Measurements from ENCODE around the gene HIVEP1. TPM values are rescaled to one million over a fixed set of nuclear protein-coding genes. Genes with fewer than 3 reads are reported as not detected.

Gene HIVEP1
- total RNA-seq = 13.7 TPM
- long read RNA-seq, partial matches to known transcripts = 2 of 3 reads
- long read RNA-seq, other reads (novel, unspliced or antisense) = 1 of 3 reads

- peak within 1 kb of the TSS; percentile 83 for H3K4me3 ChIP-seq
- peaks cover 47% of the 10 kb centered on the region for H3K4me1 ChIP-seq
- H3K36me3 ChIP-seq = peaks cover 22% of the 10 kb centered on the region
- no peaks in the 10 kb centered on the region for H3K27me3 ChIP-seq (ENCODE audit: low read depth)
- TF ChIP-seq, protein P1, sequence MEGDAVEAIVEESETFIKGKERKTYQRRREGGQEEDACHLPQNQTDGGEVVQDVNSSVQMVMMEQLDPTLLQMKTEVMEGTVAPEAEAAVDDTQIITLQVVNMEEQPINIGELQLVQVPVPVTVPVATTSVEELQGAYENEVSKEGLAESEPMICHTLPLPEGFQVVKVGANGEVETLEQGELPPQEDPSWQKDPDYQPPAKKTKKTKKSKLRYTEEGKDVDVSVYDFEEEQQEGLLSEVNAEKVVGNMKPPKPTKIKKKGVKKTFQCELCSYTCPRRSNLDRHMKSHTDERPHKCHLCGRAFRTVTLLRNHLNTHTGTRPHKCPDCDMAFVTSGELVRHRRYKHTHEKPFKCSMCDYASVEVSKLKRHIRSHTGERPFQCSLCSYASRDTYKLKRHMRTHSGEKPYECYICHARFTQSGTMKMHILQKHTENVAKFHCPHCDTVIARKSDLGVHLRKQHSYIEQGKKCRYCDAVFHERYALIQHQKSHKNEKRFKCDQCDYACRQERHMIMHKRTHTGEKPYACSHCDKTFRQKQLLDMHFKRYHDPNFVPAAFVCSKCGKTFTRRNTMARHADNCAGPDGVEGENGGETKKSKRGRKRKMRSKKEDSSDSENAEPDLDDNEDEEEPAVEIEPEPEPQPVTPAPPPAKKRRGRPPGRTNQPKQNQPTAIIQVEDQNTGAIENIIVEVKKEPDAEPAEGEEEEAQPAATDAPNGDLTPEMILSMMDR (IDR thresholded peaks at IDR 0.05; ENCODE audit: borderline replicate concordance) = no peak
- H3K9me3 ChIP-seq (replicated peaks) = peaks cover 5% of the 10 kb centered on the region
- peak; percentile 49 for DNase-seq
- intact Hi-C loops (cut with micrococcal nuclease) = no loop called here
- H3K27ac ChIP-seq (replicated peaks) = peak within 1 kb of the TSS; percentile 99
These were observed at the start of gene HIVEP1 for GRCh38 chr6:12012038-12012557. HIVEP1 (plus strand) TSS chr6:12012312; CDS start chr6:12015629, 3,317 bp downstream.

GRCh38 chr6:11963756-11964500 is 48.2 kb upstream of the HIVEP1 start:
- Histone ChIP-seq H3K9me3 (replicated peaks) (no peaks in the 10 kb centered on the region), H3K4me3 (no peak overlapping the region), H3K27ac (replicated peaks) (no peak overlapping the region), H3K36me3 (no peaks in the 10 kb centered on the region), H3K4me1 (peaks cover 7% of the 10 kb centered on the region), H3K27me3 (ENCODE audit: low read depth) (no peaks in the 10 kb centered on the region)
- DNase-seq = no peak
- TF ChIP-seq, protein P1 (IDR thresholded peaks at IDR 0.05; ENCODE audit: borderline replicate concordance) = no peak
- intact Hi-C loops (cut with micrococcal nuclease) = no loop called here

GRCh38 chr6:11964729-11965335 is 47.3 kb upstream of the HIVEP1 start:
- H3K9me3 ChIP-seq (replicated peaks) = no peaks in the 10 kb centered on the region
- intact Hi-C loops (cut with micrococcal nuclease) = no loop called here
- H3K27ac ChIP-seq (replicated peaks) = no peak overlapping the region
- H3K36me3 ChIP-seq = no peaks in the 10 kb centered on the region
- no peaks in the 10 kb centered on the region for H3K27me3 ChIP-seq (ENCODE audit: low read depth)
- peaks cover 16% of the 10 kb centered on the region for H3K4me1 ChIP-seq
- no peak for DNase-seq
- no peak overlapping the region for H3K4me3 ChIP-seq
- TF ChIP-seq, protein P1 (IDR thresholded peaks at IDR 0.05; ENCODE audit: borderline replicate concordance) = no peak

GRCh38 chr6:11965499-11965898 is 46.6 kb upstream of the HIVEP1 start:
- Histone ChIP-seq H3K27ac (replicated peaks) (no peak overlapping the region), H3K9me3 (replicated peaks) (no peaks in the 10 kb centered on the region), H3K27me3 (ENCODE audit: low read depth) (no peaks in the 10 kb centered on the region), H3K36me3 (no peaks in the 10 kb centered on the region), H3K4me3 (no peak overlapping the region), H3K4me1 (peaks cover 21% of the 10 kb centered on the region)
- TF ChIP-seq, protein P1 (IDR thresholded peaks at IDR 0.05; ENCODE audit: borderline replicate concordance) = no peak
- DNase-seq = no peak
- intact Hi-C loops (cut with micrococcal nuclease) = no loop called here

- Histone ChIP-seq H3K27me3 (ENCODE audit: low read depth) (no peaks in the 10 kb centered on the region), H3K4me3 (no peak overlapping the region), H3K9me3 (replicated peaks) (no peaks in the 10 kb centered on the region), H3K4me1 (peaks cover 21% of the 10 kb centered on the region), H3K36me3 (no peaks in the 10 kb centered on the region), H3K27ac (replicated peaks) (peak overlapping the region; percentile 66)
- TF ChIP-seq, protein P1 (IDR thresholded peaks at IDR 0.05; ENCODE audit: borderline replicate concordance) = no peak
- DNase-seq = no peak
- intact Hi-C loops (cut with micrococcal nuclease) = no loop called here
These were observed 43.8 kb upstream of the HIVEP1 start for GRCh38 chr6:11968241-11968806.

All from left ventricle myocardium inferior (tissue), 1 donor.